Fibroblast of lung (primary cell): ENCODE data around the gene NRAP.

Experiments used
- EZH2 ChIP-seq: IDR thresholded peaks from 2 replicates; pipeline ENCODE4 v1.5.1; 2012; ENCODE audit warnings: low read length, control low read depth, mild to moderate bottlenecking; ENCODE audit errors: missing control alignments
- TF ChIP-seq, protein P1 (sequence below), 2 donors: IDR thresholded peaks in 1 of 2; conservative IDR thresholded peaks in 1 of 2; 1 replicate in 1 of 2; 2 replicates in 1 of 2; pipeline ENCODE4 v1.5.1; 2011 to 2012; ENCODE audit warnings: low read length in 2 of 2, control low read depth in 1 of 2, inconsistent platforms in 1 of 2, low read depth in 1 of 2, mild to moderate bottlenecking in 1 of 2

GRCh38 chr10:113691381-113691780 lies 27.5 kb upstream of the NRAP start:
- TF ChIP-seq, protein P1, sequence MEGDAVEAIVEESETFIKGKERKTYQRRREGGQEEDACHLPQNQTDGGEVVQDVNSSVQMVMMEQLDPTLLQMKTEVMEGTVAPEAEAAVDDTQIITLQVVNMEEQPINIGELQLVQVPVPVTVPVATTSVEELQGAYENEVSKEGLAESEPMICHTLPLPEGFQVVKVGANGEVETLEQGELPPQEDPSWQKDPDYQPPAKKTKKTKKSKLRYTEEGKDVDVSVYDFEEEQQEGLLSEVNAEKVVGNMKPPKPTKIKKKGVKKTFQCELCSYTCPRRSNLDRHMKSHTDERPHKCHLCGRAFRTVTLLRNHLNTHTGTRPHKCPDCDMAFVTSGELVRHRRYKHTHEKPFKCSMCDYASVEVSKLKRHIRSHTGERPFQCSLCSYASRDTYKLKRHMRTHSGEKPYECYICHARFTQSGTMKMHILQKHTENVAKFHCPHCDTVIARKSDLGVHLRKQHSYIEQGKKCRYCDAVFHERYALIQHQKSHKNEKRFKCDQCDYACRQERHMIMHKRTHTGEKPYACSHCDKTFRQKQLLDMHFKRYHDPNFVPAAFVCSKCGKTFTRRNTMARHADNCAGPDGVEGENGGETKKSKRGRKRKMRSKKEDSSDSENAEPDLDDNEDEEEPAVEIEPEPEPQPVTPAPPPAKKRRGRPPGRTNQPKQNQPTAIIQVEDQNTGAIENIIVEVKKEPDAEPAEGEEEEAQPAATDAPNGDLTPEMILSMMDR (conservative IDR thresholded peaks at IDR 0.05 in 1 of 2, IDR thresholded peaks at IDR 0.05 in 1 of 2; ENCODE audit: low read depth in 1 of 2, low read length in 2 of 2): no peak
- no peak for TF ChIP-seq EZH2
